OCI-LY7 (cell line): Measurements from ENCODE around the gene FUCA1. TPM values are rescaled to one million over a fixed set of nuclear protein-coding genes. Genes with fewer than 3 reads are reported as not detected.

ENCODE experiments used
- BruUV-seq: library from RNA; stranded (reverse); fragments of 400-500 nt; replicated peaks from 2 replicates; lab custom pipeline; 2021; lab: Mats Ljungman, UMichigan
- CTCF ChIA-PET: fragments of 300-600 bp; sonication (Branson Sonifier 250); formaldehyde crosslinking; loops from one replicate; lab custom pipeline; 2022; ENCODE audit warnings: antibody characterized with exemption; ENCODE audit not compliant: unreplicated experiment; lab: Charles Lee
- POLR2A ChIA-PET: fragments of 300-600 bp; sonication (Branson Sonifier 250); formaldehyde crosslinking; loops from one replicate; lab custom pipeline; 2022; ENCODE audit warnings: antibody characterized with exemption; lab: Charles Lee
- DNase-seq: peaks from one replicate; pipeline ENCODE4 v3.0.0-alpha.2; 2015; ENCODE audit warnings: low spot score
- H2AFZ ChIP-seq: fragments of 200-600 bp; sonication (generic), shearing (Covaris generic); 2 replicates; pipeline ENCODE4 v1.6.1; 2014; ENCODE audit warnings: mild to moderate bottlenecking, antibody characterized with exemption, low read length, moderate library complexity
- H3K27ac ChIP-seq: fragments of 200-600 bp; sonication (generic); 2 replicates; pipeline ENCODE4 v1.5.1; 2014; ENCODE audit warnings: mixed run types, low read depth, mild to moderate bottlenecking, moderate library complexity, low read length, inconsistent platforms; ENCODE audit not compliant: poor library complexity, severe bottlenecking
- H3K36me3 ChIP-seq: fragments of 200-600 bp; sonication (generic); 2 replicates; pipeline ENCODE4 v1.6.1; 2014; ENCODE audit warnings: mild to moderate bottlenecking, antibody characterized with exemption, low read length, moderate library complexity, mixed read lengths; ENCODE audit not compliant: insufficient read depth
- H3K4me1 ChIP-seq: fragments of 200-600 bp; sonication (generic); 2 replicates; pipeline ENCODE4 v1.5.1; 2014; ENCODE audit warnings: mild to moderate bottlenecking, low read length; ENCODE audit not compliant: insufficient read depth, poor library complexity, severe bottlenecking
- H3K4me2 ChIP-seq: fragments of 200-600 bp; sonication (generic); 2 replicates; pipeline ENCODE4 v1.6.1; 2014; ENCODE audit warnings: mild to moderate bottlenecking, low read length
- H3K4me3 ChIP-seq: fragments of 200-600 bp; sonication (generic); 2 replicates; pipeline ENCODE4 v1.5.1; 2014; ENCODE audit warnings: mild to moderate bottlenecking, low read depth, low read length; ENCODE audit not compliant: poor library complexity, severe bottlenecking
- H3K79me2 ChIP-seq: fragments of 200-600 bp; sonication (generic); 2 replicates; pipeline ENCODE4 v1.6.1; 2016; ENCODE audit warnings: low read depth, mild to moderate bottlenecking, low read length, moderate library complexity, mixed read lengths; ENCODE audit not compliant: insufficient read depth
- H3K9me2 ChIP-seq: fragments of 200-600 bp; sonication (generic); 2 replicates; pipeline ENCODE4 v1.6.1; 2016; ENCODE audit warnings: mild to moderate bottlenecking, low read length, mixed read lengths; ENCODE audit not compliant: insufficient read depth
- H3K9me3 ChIP-seq: fragments of 200-600 bp; sonication (generic); 2 replicates; pipeline ENCODE4 v1.6.1; 2014; ENCODE audit warnings: mild to moderate bottlenecking, mixed run types, low read length, mixed read lengths
- H4K20me1 ChIP-seq: fragments of 200-600 bp; sonication (generic); 2 replicates; pipeline ENCODE4 v1.6.1; 2014; ENCODE audit warnings: mild to moderate bottlenecking, antibody characterized with exemption, low read length, moderate library complexity, mixed read lengths; ENCODE audit not compliant: insufficient read depth
- CTCF ChIP-seq: fragments of 200-600 bp; sonication (generic); conservative IDR thresholded peaks from 2 replicates; pipeline ENCODE4 v1.5.1; 2014; ENCODE audit warnings: mild to moderate bottlenecking, antibody characterized with exemption, low read length, moderate library complexity, mixed read lengths
- EZH2phosphoT487 ChIP-seq: fragments of 200-600 bp; sonication (generic); IDR thresholded peaks from 2 replicates; pipeline ENCODE4 v1.6.1; 2018; ENCODE audit warnings: low read depth, borderline replicate concordance, mild to moderate bottlenecking, mixed run types, antibody characterized with exemption, low read length, moderate library complexity, mixed read lengths
- intact Hi-C: fragments of 100-400 bp; cut with micrococcal nuclease; formaldehyde crosslinking; loops from one replicate; pipeline ENCODE4 v1.10.0; 2022; ENCODE audit not compliant: unreplicated experiment
- total RNA-seq, 2 experiments: library from RNA; depleted of rRNA in 1 of 2; stranded (reverse); fragments of >200 nt in 1 of 2; shearing (Covaris generic) in 1 of 2; gene quantifications; 2 replicates each; pipeline ENCODE4 v1.2.3, GENCODE V29; 2014 to 2022

The FUCA1 gene
- total RNA-seq, 2 experiments from 2014 or later: 9.1 to 9.9 TPM

GRCh38 chr1:23825762-23826522, 42.1 kb downstream of the FUCA1 start:
- H3K9me2 ChIP-seq: no peaks in the 10 kb centered on the region
- H3K79me2 ChIP-seq: no peaks in the 10 kb centered on the region
- intact Hi-C loops: no loop called here
- peak overlapping the region; percentile 25 for H3K27ac ChIP-seq
- BruUV-seq: TSS peak; percentile 94
- no peak for TF ChIP-seq EZH2phosphoT487
- TF ChIP-seq CTCF: no peak
- ChIA-PET POLR2A (interaction anchor here (0.6 to 1.5 kb wide), 6 partner anchors 13 to 181 kb away, joined by 3 to 6 read pairs (median 4); no protein-coding TSS in a partner anchor), CTCF (interaction anchor here (0.6 kb wide), 1 partner anchor 1416 kb away, joined by 9 read pairs; no protein-coding TSS in a partner anchor)
- H3K4me3 ChIP-seq: peak overlapping the region; percentile 86
- H3K4me2 ChIP-seq: peak overlapping the region; percentile 82
- no peak for DNase-seq
- H3K36me3 ChIP-seq: no peaks in the 10 kb centered on the region
- peak overlapping the region; percentile 91 for H2AFZ ChIP-seq
- no peaks in the 10 kb centered on the region for H3K9me3 ChIP-seq
- no peaks in the 10 kb centered on the region for H4K20me1 ChIP-seq
- peaks cover 16% of the 10 kb centered on the region for H3K4me1 ChIP-seq

- Histone ChIP-seq H4K20me1 (no peaks in the 10 kb centered on the region), H3K4me3 (peak within 1 kb of the TSS; percentile 86), H3K36me3 (no peaks in the 10 kb centered on the region), H3K4me2 (peak within 1 kb of the TSS; percentile 82), H2AFZ (peak within 1 kb of the TSS; percentile 91), H3K27ac (peak within 1 kb of the TSS; percentile 25), H3K79me2 (no peaks in the 10 kb centered on the region), H3K9me3 (no peaks in the 10 kb centered on the region), H3K9me2 (no peaks in the 10 kb centered on the region), H3K4me1 (peaks cover 16% of the 10 kb centered on the region)
- no peak for TF ChIP-seq CTCF
- TF ChIP-seq EZH2phosphoT487: no peak
- no TSS peak for BruUV-seq
- ChIA-PET CTCF (interaction anchor here (0.6 to 1.7 kb wide), 2 partner anchors 14 to 1415 kb away, joined by 5 to 9 read pairs; no protein-coding TSS in a partner anchor), POLR2A (interaction anchor here (0.5 to 1.5 kb wide), 7 partner anchors 12 to 180 kb away, joined by 3 to 6 read pairs (median 3); no protein-coding TSS in a partner anchor)
- peak; percentile 87 for DNase-seq
- intact Hi-C loops: no loop called here
These were observed 42.9 kb downstream of the FUCA1 start, which contains the start of gene HMGCL for GRCh38 chr1:23825076-23825761. HMGCL (minus strand) TSS chr1:23825429; CDS start chr1:23825415, 14 bp downstream.
